ENCODE data around the gene ACTL7A. TPM values are rescaled to one million over a fixed set of nuclear protein-coding genes. Genes with fewer than 3 reads are reported as not detected.

Gene ACTL7A
- total and polyA plus RNA-seq, 9 of the 15 experiments (the other 6 are each of a cell fraction or from before 2014, with no cell fraction given) = not detected

- Histone ChIP-seq H2AFZ (ENCODE audit: low read depth, low read length) (no peak overlapping the region), H3K4me1 (replicated peaks in 1 of 2; ENCODE audit: control insufficient read depth in 2 of 2, insufficient read depth in 2 of 2, low read length in 2 of 2) (no peaks in the 10 kb centered on the region), H3K27me3 (ENCODE audit: control insufficient read depth in 2 of 2, insufficient read depth in 2 of 2, low read length in 2 of 2) (no peaks in the 10 kb centered on the region), H3K9ac (ENCODE audit: insufficient read depth in 1 of 2, low read depth in 2 of 2, low read length in 2 of 2) (no peak overlapping the region), H3K4me3 (no peak overlapping the region), H3K9me3 (replicated peaks; ENCODE audit: control insufficient read depth, insufficient read depth, low read depth, low read length) (no peaks in the 10 kb centered on the region), H3K36me3 (ENCODE audit: control insufficient read depth, insufficient read depth, low read length) (peaks cover 24% of the 10 kb centered on the region; the same call in 2 of the 3 replicates), H3K27ac (ENCODE audit: extremely low read depth, low read depth, low read length) (no peak overlapping the region), H3K9me1 (ENCODE audit: control insufficient read depth, insufficient read depth, low read length) (no peaks in the 10 kb centered on the region), H3K79me2 (ENCODE audit: control insufficient read depth, insufficient read depth, low read length) (no peaks in the 10 kb centered on the region), H3K4me2 (ENCODE audit: insufficient read depth, low read length) (no peak overlapping the region), H4K20me1 (replicated peaks; ENCODE audit: control insufficient read depth, insufficient read depth, low read length) (no peaks in the 10 kb centered on the region)
- BruUV-seq (replicated peaks) = no TSS peak
- FAIRE-seq (no peak), ATAC-seq (no peak), DNase-seq (ENCODE audit: extremely low read depth in 1 of 4, low spot score in 3 of 4) (no peak)
- intact Hi-C loops (cut with micrococcal nuclease) = no loop called here
- POLR2A ChIA-PET = interaction anchor here (1.4 kb wide), 1 partner anchor 13 kb away, joined by 4 read pairs; no protein-coding TSS in a partner anchor
- CTCF ChIA-PET (ENCODE audit: low intra/inter-chr PET ratio) = no interaction called here
- 88% methylated on average over 4 of the region's 4 CpGs for WGBS (ENCODE audit: insufficient coverage, low coverage, missing lambda C conversion rate)
- in situ Hi-C loops (cut with MboI) = no loop called here
- no peak for TF ChIP-seq RFX7 (CRISPR knock-in tag; IDR thresholded peaks at IDR 0.05)
- no peak for TF ChIP-seq ZNF766 (CRISPR knock-in tag; conservative IDR thresholded peaks at IDR 0.05)
- no peak for TF ChIP-seq ARNT (IDR thresholded peaks at IDR 0.05)
- TF ChIP-seq RBM22 (IDR thresholded peaks at IDR 0.05; ENCODE audit: low read depth, low read length, poor library complexity, severe bottlenecking) = no peak
- TF ChIP-seq HBP1 (CRISPR knock-in tag; IDR thresholded peaks at IDR 0.05) = no peak
- TF ChIP-seq BRF2 (IDR thresholded peaks at IDR 0.05; ENCODE audit: borderline replicate concordance, insufficient read depth, insufficient read length) = no peak
- TF ChIP-seq SAFB (IDR thresholded peaks at IDR 0.05; ENCODE audit: borderline replicate concordance, low read depth, low read length) = no peak
- TF ChIP-seq ZC3H4 (CRISPR knock-in tag; IDR thresholded peaks at IDR 0.05; ENCODE audit: borderline replicate concordance) = no peak
- TF ChIP-seq CREB1 (IDR thresholded peaks at IDR 0.05) = no peak
- TF ChIP-seq CREB1 (CRISPR knock-in tag; IDR thresholded peaks at IDR 0.05) = no peak
- TF ChIP-seq TAF1 (IDR thresholded peaks at IDR 0.05; ENCODE audit: control insufficient read depth, extremely low read depth, insufficient read depth, low read length, severe bottlenecking) = no peak
- TF ChIP-seq ZNF584 (CRISPR knock-in tag; IDR thresholded peaks at IDR 0.05; ENCODE audit: low read depth) = no peak
- no peak for TF ChIP-seq ELK3 (CRISPR knock-in tag; IDR thresholded peaks at IDR 0.05)
- TF ChIP-seq NUFIP1 (IDR thresholded peaks at IDR 0.05; ENCODE audit: partially characterized antibody) = no peak
- no peak for TF ChIP-seq DLX4 (CRISPR knock-in tag; IDR thresholded peaks at IDR 0.05)
- no peak for TF ChIP-seq HMGXB4 (CRISPR knock-in tag; IDR thresholded peaks at IDR 0.05)
Measured at GRCh38 chr9:108867829-108868228, 5.8 kb downstream of the ACTL7A start.

Measured in K562 (cell line).